ENCODE results near the gene IQGAP3. TPM values are rescaled to one million over a fixed set of nuclear protein-coding genes. Genes with fewer than 3 reads are reported as not detected.
A peak's percentile ranks its signal among the peaks of the same experiment; 100 is the strongest.

The IQGAP3 gene
- total RNA-seq, 1 donor from 2014 or later, result 43.1 TPM

GRCh38 chr1:156497743-156498431, 74.5 kb downstream of the IQGAP3 start:
- Mint-ChIP-seq H3K27me3 (ENCODE audit: low read depth) (no peaks in the 10 kb centered on the region), H3K27ac (ENCODE audit: unreplicated experiment) (no peak overlapping the region), H3K4me1 (peaks cover 52% of the 10 kb centered on the region), H3K4me3 (peak overlapping the region; percentile 90), H3K9me3 (no peaks in the 10 kb centered on the region), H3K36me3 (ENCODE audit: low read depth) (no peaks in the 10 kb centered on the region)
- no peak for DNase-seq (ENCODE audit: low read depth, low spot score)
- TF ChIP-seq, protein P1, sequence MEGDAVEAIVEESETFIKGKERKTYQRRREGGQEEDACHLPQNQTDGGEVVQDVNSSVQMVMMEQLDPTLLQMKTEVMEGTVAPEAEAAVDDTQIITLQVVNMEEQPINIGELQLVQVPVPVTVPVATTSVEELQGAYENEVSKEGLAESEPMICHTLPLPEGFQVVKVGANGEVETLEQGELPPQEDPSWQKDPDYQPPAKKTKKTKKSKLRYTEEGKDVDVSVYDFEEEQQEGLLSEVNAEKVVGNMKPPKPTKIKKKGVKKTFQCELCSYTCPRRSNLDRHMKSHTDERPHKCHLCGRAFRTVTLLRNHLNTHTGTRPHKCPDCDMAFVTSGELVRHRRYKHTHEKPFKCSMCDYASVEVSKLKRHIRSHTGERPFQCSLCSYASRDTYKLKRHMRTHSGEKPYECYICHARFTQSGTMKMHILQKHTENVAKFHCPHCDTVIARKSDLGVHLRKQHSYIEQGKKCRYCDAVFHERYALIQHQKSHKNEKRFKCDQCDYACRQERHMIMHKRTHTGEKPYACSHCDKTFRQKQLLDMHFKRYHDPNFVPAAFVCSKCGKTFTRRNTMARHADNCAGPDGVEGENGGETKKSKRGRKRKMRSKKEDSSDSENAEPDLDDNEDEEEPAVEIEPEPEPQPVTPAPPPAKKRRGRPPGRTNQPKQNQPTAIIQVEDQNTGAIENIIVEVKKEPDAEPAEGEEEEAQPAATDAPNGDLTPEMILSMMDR (conservative IDR thresholded peaks at IDR 0.05), result no peak

GRCh38 chr1:156497078-156497742, 75.2 kb downstream of the IQGAP3 start:
- H3K36me3 Mint-ChIP-seq (ENCODE audit: low read depth), result no peaks in the 10 kb centered on the region
- H3K9me3 Mint-ChIP-seq, result no peaks in the 10 kb centered on the region
- H3K4me1 Mint-ChIP-seq, result peaks cover 56% of the 10 kb centered on the region
- peak overlapping the region; percentile 90 for H3K4me3 Mint-ChIP-seq
- no peaks in the 10 kb centered on the region for H3K27me3 Mint-ChIP-seq (ENCODE audit: low read depth)
- DNase-seq (ENCODE audit: low read depth, low spot score), result no peak
- H3K27ac Mint-ChIP-seq (ENCODE audit: unreplicated experiment), result no peak overlapping the region
- TF ChIP-seq, protein P1 (conservative IDR thresholded peaks at IDR 0.05), result no peak

- H3K9me3 Mint-ChIP-seq, result no peaks in the 10 kb centered on the region
- no peaks in the 10 kb centered on the region for H3K27me3 Mint-ChIP-seq (ENCODE audit: low read depth)
- peaks cover 54% of the 10 kb centered on the region for H3K4me1 Mint-ChIP-seq
- H3K27ac Mint-ChIP-seq (ENCODE audit: unreplicated experiment), result no peak overlapping the region
- H3K4me3 Mint-ChIP-seq, result peak overlapping the region; percentile 90
- no peak for DNase-seq (ENCODE audit: low read depth, low spot score)
- TF ChIP-seq, protein P1 (conservative IDR thresholded peaks at IDR 0.05), result no peak
- no peaks in the 10 kb centered on the region for H3K36me3 Mint-ChIP-seq (ENCODE audit: low read depth)
Measured at GRCh38 chr1:156496211-156496761, 76.1 kb downstream of the IQGAP3 start.

DNA sequence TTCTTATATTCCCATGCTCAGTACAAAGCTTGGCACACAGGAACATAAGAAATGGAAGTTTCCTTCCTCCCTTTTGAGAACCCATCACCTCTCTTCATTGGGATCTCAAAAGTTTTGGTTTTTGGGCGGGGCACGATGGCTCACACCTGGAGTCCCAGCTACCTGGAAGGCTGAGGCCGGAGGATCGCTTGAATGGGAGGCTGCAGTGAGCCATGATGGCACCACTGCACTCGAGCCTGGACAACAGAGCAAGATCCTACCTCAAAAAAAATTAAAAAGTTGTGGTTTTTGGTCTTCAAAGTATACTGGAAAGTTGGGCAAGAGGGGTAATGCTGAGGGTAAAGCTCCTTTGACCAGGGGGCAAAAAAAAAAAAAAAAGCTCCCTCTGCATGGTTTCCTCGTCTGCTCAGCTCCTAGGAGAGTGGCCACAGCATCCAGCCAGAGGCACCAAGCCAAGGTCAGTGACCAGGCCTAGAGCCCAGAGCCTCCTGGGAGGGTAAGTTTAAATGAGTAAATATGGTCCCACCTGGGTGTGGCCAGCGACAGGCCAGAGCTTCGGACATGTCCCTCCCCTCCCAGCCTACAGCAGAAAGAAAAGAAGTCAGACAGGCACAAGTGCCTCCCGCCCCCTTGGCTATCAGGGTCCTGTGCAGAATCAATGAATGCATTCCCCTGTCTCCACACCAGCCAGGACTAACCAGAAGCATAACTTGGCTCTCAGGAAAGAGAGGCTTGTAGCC, 76.8 kb downstream of the IQGAP3 start:
- Mint-ChIP-seq H3K27ac (ENCODE audit: unreplicated experiment) (no peak overlapping the region), H3K27me3 (ENCODE audit: low read depth) (no peaks in the 10 kb centered on the region), H3K36me3 (ENCODE audit: low read depth) (no peaks in the 10 kb centered on the region), H3K4me1 (peaks cover 60% of the 10 kb centered on the region), H3K9me3 (no peaks in the 10 kb centered on the region), H3K4me3 (peak overlapping the region; percentile 73)
- TF ChIP-seq, protein P1 (conservative IDR thresholded peaks at IDR 0.05), result no peak
- no peak for DNase-seq (ENCODE audit: low read depth, low spot score)

GRCh38 chr1:156494309-156494895, 78.0 kb downstream of the IQGAP3 start:
- TF ChIP-seq, protein P1 (conservative IDR thresholded peaks at IDR 0.05), result no peak
- H3K36me3 Mint-ChIP-seq (ENCODE audit: low read depth), result no peaks in the 10 kb centered on the region
- peaks cover 69% of the 10 kb centered on the region for H3K4me1 Mint-ChIP-seq
- no peaks in the 10 kb centered on the region for H3K27me3 Mint-ChIP-seq (ENCODE audit: low read depth)
- H3K9me3 Mint-ChIP-seq, result no peaks in the 10 kb centered on the region
- H3K27ac Mint-ChIP-seq (ENCODE audit: unreplicated experiment), result no peak overlapping the region
- H3K4me3 Mint-ChIP-seq, result no peak overlapping the region
- no peak for DNase-seq (ENCODE audit: low read depth, low spot score)

Data from neural crest cell (in vitro differentiated cells).